Measurements from ENCODE around the gene IAPP. TPM values are rescaled to one million over a fixed set of nuclear protein-coding genes. Genes with fewer than 3 reads are reported as not detected.

The IAPP gene
- total and polyA plus RNA-seq, 9 of the 15 experiments (the other 6 are each of a cell fraction or from before 2014, with no cell fraction given) = not detected

DNA sequence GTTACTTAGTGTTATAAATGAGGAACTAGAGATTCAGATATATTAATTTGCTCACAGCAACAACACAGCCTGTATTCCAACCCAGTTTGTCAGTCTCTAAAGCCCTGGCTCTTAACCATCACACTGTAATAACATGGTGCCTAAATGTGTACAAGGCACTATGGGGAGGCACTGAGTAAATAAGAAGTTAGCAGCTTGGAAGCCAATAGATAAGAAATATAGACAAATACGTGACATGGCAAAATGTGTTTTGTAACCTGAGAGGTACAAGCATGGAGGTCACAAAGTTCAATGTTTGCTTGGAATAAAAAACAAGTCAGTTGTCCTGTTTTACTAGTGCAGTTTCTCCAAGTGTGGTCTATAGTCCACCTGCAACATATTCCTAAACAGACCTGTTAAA, 21.7 kb upstream of the IAPP start (continued):
- TF ChIP-seq CBFA2T2 (conservative IDR thresholded peaks at IDR 0.05) = peak; percentile 61; the same call in 1 of the 2 replicates
- TF ChIP-seq, protein P1, sequence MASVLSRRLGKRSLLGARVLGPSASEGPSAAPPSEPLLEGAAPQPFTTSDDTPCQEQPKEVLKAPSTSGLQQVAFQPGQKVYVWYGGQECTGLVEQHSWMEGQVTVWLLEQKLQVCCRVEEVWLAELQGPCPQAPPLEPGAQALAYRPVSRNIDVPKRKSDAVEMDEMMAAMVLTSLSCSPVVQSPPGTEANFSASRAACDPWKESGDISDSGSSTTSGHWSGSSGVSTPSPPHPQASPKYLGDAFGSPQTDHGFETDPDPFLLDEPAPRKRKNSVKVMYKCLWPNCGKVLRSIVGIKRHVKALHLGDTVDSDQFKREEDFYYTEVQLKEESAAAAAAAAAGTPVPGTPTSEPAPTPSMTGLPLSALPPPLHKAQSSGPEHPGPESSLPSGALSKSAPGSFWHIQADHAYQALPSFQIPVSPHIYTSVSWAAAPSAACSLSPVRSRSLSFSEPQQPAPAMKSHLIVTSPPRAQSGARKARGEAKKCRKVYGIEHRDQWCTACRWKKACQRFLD (CRISPR knock-in tag; IDR thresholded peaks at IDR 0.05) = no peak
- TF ChIP-seq POLR2AphosphoS5 (IDR thresholded peaks at IDR 0.05; ENCODE audit: control insufficient read depth, insufficient read depth, low read depth, low read length) = no peak
- TF ChIP-seq PCBP1 (IDR thresholded peaks at IDR 0.05; ENCODE audit: low read depth, low read length, poor library complexity, severe bottlenecking) = no peak
- no peak for TF ChIP-seq ZNF76 (CRISPR knock-in tag; IDR thresholded peaks at IDR 0.05; ENCODE audit: borderline replicate concordance)
- no peak for TF ChIP-seq ZNF695 (CRISPR knock-in tag; IDR thresholded peaks at IDR 0.05)
- TF ChIP-seq ZNF764 (CRISPR knock-in tag; IDR thresholded peaks at IDR 0.05; ENCODE audit: low read depth) = no peak
- TF ChIP-seq ZBED1 (IDR thresholded peaks at IDR 0.05) = no peak
- TF ChIP-seq, protein P2, sequence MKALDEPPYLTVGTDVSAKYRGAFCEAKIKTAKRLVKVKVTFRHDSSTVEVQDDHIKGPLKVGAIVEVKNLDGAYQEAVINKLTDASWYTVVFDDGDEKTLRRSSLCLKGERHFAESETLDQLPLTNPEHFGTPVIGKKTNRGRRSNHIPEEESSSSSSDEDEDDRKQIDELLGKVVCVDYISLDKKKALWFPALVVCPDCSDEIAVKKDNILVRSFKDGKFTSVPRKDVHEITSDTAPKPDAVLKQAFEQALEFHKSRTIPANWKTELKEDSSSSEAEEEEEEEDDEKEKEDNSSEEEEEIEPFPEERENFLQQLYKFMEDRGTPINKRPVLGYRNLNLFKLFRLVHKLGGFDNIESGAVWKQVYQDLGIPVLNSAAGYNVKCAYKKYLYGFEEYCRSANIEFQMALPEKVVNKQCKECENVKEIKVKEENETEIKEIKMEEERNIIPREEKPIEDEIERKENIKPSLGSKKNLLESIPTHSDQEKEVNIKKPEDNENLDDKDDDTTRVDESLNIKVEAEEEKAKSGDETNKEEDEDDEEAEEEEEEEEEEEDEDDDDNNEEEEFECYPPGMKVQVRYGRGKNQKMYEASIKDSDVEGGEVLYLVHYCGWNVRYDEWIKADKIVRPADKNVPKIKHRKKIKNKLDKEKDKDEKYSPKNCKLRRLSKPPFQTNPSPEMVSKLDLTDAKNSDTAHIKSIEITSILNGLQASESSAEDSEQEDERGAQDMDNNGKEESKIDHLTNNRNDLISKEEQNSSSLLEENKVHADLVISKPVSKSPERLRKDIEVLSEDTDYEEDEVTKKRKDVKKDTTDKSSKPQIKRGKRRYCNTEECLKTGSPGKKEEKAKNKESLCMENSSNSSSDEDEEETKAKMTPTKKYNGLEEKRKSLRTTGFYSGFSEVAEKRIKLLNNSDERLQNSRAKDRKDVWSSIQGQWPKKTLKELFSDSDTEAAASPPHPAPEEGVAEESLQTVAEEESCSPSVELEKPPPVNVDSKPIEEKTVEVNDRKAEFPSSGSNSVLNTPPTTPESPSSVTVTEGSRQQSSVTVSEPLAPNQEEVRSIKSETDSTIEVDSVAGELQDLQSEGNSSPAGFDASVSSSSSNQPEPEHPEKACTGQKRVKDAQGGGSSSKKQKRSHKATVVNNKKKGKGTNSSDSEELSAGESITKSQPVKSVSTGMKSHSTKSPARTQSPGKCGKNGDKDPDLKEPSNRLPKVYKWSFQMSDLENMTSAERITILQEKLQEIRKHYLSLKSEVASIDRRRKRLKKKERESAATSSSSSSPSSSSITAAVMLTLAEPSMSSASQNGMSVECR (CRISPR knock-in tag; IDR thresholded peaks at IDR 0.05) = no peak
- no peak for TF ChIP-seq WHSC1 (IDR thresholded peaks at IDR 0.05; ENCODE audit: low read length)
- no peak for TF ChIP-seq TRIM28 (IDR thresholded peaks at IDR 0.05)
- TF ChIP-seq TCF3 (CRISPR knock-in tag; IDR thresholded peaks at IDR 0.05) = peak; percentile 75
- TF ChIP-seq, protein P3, sequence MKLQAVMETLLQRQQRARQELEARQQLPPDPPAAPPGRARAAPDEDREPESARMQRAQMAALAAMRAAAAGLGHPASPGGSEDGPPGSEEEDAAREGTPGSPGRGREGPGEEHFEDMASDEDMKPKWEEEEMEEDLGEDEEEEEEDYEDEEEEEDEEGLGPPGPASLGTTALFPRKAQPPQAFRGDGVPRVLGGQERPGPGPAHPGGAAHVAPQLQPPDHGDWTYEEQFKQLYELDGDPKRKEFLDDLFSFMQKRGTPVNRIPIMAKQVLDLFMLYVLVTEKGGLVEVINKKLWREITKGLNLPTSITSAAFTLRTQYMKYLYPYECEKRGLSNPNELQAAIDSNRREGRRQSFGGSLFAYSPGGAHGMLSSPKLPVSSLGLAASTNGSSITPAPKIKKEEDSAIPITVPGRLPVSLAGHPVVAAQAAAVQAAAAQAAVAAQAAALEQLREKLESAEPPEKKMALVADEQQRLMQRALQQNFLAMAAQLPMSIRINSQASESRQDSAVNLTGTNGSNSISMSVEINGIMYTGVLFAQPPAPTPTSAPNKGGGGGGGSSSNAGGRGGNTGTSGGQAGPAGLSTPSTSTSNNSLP (IDR thresholded peaks at IDR 0.05; ENCODE audit: borderline replicate concordance, low read depth, low read length) = peak; percentile 32; the same call in 1 of the 2 replicates
- TF ChIP-seq C11orf30 (IDR thresholded peaks at IDR 0.05; ENCODE audit: low read depth) = peak; percentile 88
- TF ChIP-seq, protein P4, sequence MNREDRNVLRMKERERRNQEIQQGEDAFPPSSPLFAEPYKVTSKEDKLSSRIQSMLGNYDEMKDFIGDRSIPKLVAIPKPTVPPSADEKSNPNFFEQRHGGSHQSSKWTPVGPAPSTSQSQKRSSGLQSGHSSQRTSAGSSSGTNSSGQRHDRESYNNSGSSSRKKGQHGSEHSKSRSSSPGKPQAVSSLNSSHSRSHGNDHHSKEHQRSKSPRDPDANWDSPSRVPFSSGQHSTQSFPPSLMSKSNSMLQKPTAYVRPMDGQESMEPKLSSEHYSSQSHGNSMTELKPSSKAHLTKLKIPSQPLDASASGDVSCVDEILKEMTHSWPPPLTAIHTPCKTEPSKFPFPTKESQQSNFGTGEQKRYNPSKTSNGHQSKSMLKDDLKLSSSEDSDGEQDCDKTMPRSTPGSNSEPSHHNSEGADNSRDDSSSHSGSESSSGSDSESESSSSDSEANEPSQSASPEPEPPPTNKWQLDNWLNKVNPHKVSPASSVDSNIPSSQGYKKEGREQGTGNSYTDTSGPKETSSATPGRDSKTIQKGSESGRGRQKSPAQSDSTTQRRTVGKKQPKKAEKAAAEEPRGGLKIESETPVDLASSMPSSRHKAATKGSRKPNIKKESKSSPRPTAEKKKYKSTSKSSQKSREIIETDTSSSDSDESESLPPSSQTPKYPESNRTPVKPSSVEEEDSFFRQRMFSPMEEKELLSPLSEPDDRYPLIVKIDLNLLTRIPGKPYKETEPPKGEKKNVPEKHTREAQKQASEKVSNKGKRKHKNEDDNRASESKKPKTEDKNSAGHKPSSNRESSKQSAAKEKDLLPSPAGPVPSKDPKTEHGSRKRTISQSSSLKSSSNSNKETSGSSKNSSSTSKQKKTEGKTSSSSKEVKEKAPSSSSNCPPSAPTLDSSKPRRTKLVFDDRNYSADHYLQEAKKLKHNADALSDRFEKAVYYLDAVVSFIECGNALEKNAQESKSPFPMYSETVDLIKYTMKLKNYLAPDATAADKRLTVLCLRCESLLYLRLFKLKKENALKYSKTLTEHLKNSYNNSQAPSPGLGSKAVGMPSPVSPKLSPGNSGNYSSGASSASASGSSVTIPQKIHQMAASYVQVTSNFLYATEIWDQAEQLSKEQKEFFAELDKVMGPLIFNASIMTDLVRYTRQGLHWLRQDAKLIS (CRISPR knock-in tag; IDR thresholded peaks at IDR 0.05) = no peak
- TF ChIP-seq KDM4B (IDR thresholded peaks at IDR 0.05; ENCODE audit: borderline replicate concordance in 2 of 2, low read depth in 1 of 2) = no peak
